H1 (cell line): ENCODE measurements around the gene KLHL29. TPM values are rescaled to one million over a fixed set of nuclear protein-coding genes. Genes with fewer than 3 reads are reported as not detected.

ENCODE experiments used
- CTCF ChIA-PET: fragments of 300-600 bp; sonication (Branson Sonifier 250); formaldehyde crosslinking; loops from one replicate; lab custom pipeline; 2021; ENCODE audit not compliant: partially characterized antibody; lab: Charles Lee
- POLR2A ChIA-PET: fragments of 300-600 bp; sonication (Branson Sonifier 250); formaldehyde crosslinking; loops from one replicate; lab custom pipeline; 2021; ENCODE audit warnings: inconsistent platforms; ENCODE audit not compliant: partially characterized antibody; lab: Charles Lee
- DNase-seq, 2 experiments: peaks; one replicate each; pipeline versions ENCODE4 v3.0.0 to v3.0.0-alpha.2; 2010 to 2022; ENCODE audit warnings: low spot score in 2 of 2, low read depth in 1 of 2, mixed read lengths in 1 of 2
- FAIRE-seq: peaks from 2 replicates; lab custom pipeline; 2011; peaks lifted over from hg19 to GRCh38; lab: Jason Lieb, UNC
- H2AFZ ChIP-seq: 2 replicates; pipeline ENCODE4 v1.8.1; 2012; ENCODE audit warnings: low read length, inconsistent platforms
- H2AK5ac ChIP-seq: 2 replicates; pipeline ENCODE4 v1.6.1; 2013; ENCODE audit warnings: low read depth, low read length
- H2BK120ac ChIP-seq: replicated peaks from 2 replicates; pipeline ENCODE3; 2013; ENCODE audit warnings: low read depth, low read length, inconsistent platforms
- H2BK12ac ChIP-seq: 2 replicates; pipeline ENCODE4 v1.6.1; 2013; ENCODE audit warnings: low read depth, low read length
- H2BK15ac ChIP-seq: 2 replicates; pipeline ENCODE4 v1.6.1; 2013; ENCODE audit warnings: low read length
- H2BK20ac ChIP-seq: 2 replicates; pipeline ENCODE4 v1.6.1; 2013; ENCODE audit warnings: low read length
- H2BK5ac ChIP-seq: 2 replicates; pipeline ENCODE4 v1.6.1; 2013; ENCODE audit warnings: low read depth, low read length
- H3K14ac ChIP-seq: 2 replicates; pipeline ENCODE4 v1.6.1; 2013; ENCODE audit warnings: inconsistent platforms; ENCODE audit not compliant: insufficient read length
- H3K18ac ChIP-seq: 2 replicates; pipeline ENCODE4 v1.6.1; 2013; ENCODE audit warnings: low read length; ENCODE audit errors: extremely low read depth
- H3K23ac ChIP-seq: 2 replicates; pipeline ENCODE4 v1.6.1; 2013; ENCODE audit warnings: inconsistent platforms; ENCODE audit not compliant: insufficient read length
- H3K23me2 ChIP-seq: 2 replicates; pipeline ENCODE4 v1.6.1; 2013; ENCODE audit warnings: low read depth, low read length
- H3K27ac ChIP-seq: 2 replicates; pipeline ENCODE4 v1.6.1; 2011; ENCODE audit warnings: low read depth, low read length, inconsistent platforms
- H3K27me3 ChIP-seq, 4 experiments: replicated peaks in 1 of 4; 1 replicate in 1 of 4; 2 replicates in 3 of 4; pipeline versions ENCODE4 v1.6.1 to v1.8.1; 2011 to 2013; ENCODE audit warnings: low read length in 3 of 4, mild to moderate bottlenecking in 3 of 4, inconsistent platforms in 2 of 4, mixed read lengths in 2 of 4, moderate library complexity in 1 of 4; ENCODE audit not compliant: control insufficient read depth in 3 of 4, insufficient read depth in 3 of 4; ENCODE audit errors: extremely low read depth in 1 of 4
- H3K36me3 ChIP-seq, 4 experiments: 2 replicates each; pipeline versions ENCODE4 v1.6.1 to v1.8.1; 2011 to 2013; ENCODE audit warnings: mild to moderate bottlenecking in 4 of 4, low read length in 3 of 4, moderate library complexity in 2 of 4, control low read depth in 1 of 4, inconsistent platforms in 1 of 4; ENCODE audit not compliant: insufficient read depth in 4 of 4, control insufficient read depth in 2 of 4
- H3K4ac ChIP-seq: replicated peaks from 2 replicates; pipeline ENCODE3; 2013; ENCODE audit warnings: low read length, low read depth, mixed read lengths, inconsistent platforms; ENCODE audit not compliant: insufficient read length
- H3K4me1 ChIP-seq, 4 experiments: replicated peaks in 1 of 4; 1 replicate in 1 of 4; 2 replicates in 3 of 4; pipeline versions ENCODE4 v1.6.1 to v1.8.1; 2011 to 2013; ENCODE audit warnings: low read length in 3 of 4, inconsistent platforms in 2 of 4, mixed read lengths in 1 of 4; ENCODE audit not compliant: insufficient read depth in 4 of 4, control insufficient read depth in 3 of 4
- H3K4me2 ChIP-seq, 2 experiments: 2 replicates each; pipeline versions ENCODE4 v1.6.1 to v1.8.1; 2011 to 2013; ENCODE audit warnings: low read depth in 2 of 2, low read length in 2 of 2, control low read depth in 1 of 2, inconsistent platforms in 1 of 2, mild to moderate bottlenecking in 1 of 2; ENCODE audit not compliant: insufficient read depth in 1 of 2
- H3K4me3 ChIP-seq, 4 experiments: fragments of 200-600, 300-600 bp in 1 of 4; sonication (generic), shearing (Covaris generic), sonication (Bioruptor Twin) in 1 of 4; 2 replicates each; pipeline versions ENCODE4 v1.5.1 to v1.8.1; 2011 to 2016; ENCODE audit warnings: low read length in 4 of 4, low read depth in 3 of 4, control low read depth in 2 of 4, inconsistent platforms in 2 of 4, mild to moderate bottlenecking in 2 of 4, mixed read lengths in 1 of 4, moderate library complexity in 1 of 4; ENCODE audit not compliant: insufficient read depth in 2 of 4; ENCODE audit errors: extremely low read depth in 1 of 4
- H3K56ac ChIP-seq: replicated peaks from 2 replicates; pipeline ENCODE3; 2013; ENCODE audit warnings: low read depth, mild to moderate bottlenecking, mixed read lengths, low read length, inconsistent platforms; ENCODE audit not compliant: insufficient read length
- H3K79me1 ChIP-seq: 2 replicates; pipeline ENCODE4 v1.6.1; 2013; ENCODE audit warnings: low read depth, low read length, control low read depth
- H3K79me2 ChIP-seq, 2 experiments: 2 replicates each; pipeline versions ENCODE4 v1.6.1 to v1.8.1; 2012 to 2013; ENCODE audit warnings: low read length in 2 of 2, mild to moderate bottlenecking in 2 of 2, inconsistent platforms in 1 of 2; ENCODE audit not compliant: insufficient read depth in 2 of 2, control insufficient read depth in 1 of 2
- H3K9ac ChIP-seq, 4 experiments: replicated peaks in 1 of 4; 1 replicate in 1 of 4; 2 replicates in 3 of 4; pipeline versions ENCODE4 v1.6.1 to v1.8.1; 2011 to 2013; ENCODE audit warnings: low read depth in 3 of 4, low read length in 3 of 4, control low read depth in 2 of 4, mild to moderate bottlenecking in 2 of 4, moderate library complexity in 2 of 4, inconsistent platforms in 1 of 4; ENCODE audit errors: extremely low read depth in 1 of 4
- H3K9me3 ChIP-seq, 2 experiments: 2 replicates each; pipeline versions ENCODE4 v1.6.1 to v1.8.1; 2012 to 2013; ENCODE audit warnings: mild to moderate bottlenecking in 2 of 2, moderate library complexity in 2 of 2, control low read depth in 1 of 2, inconsistent platforms in 1 of 2, low read depth in 1 of 2, low read length in 1 of 2, mixed read lengths in 1 of 2; ENCODE audit not compliant: insufficient read depth in 2 of 2
- H4K20me1 ChIP-seq, 2 experiments: replicated peaks in 1 of 2; 2 replicates each; pipeline versions ENCODE3 to v1.8.1; 2011 to 2013; ENCODE audit warnings: inconsistent platforms in 2 of 2, low read length in 2 of 2, mild to moderate bottlenecking in 1 of 2; ENCODE audit not compliant: insufficient read depth in 2 of 2, control insufficient read depth in 1 of 2
- H4K5ac ChIP-seq: 2 replicates; pipeline ENCODE4 v1.6.1; 2013; ENCODE audit warnings: low read length, low read depth, mixed read lengths, inconsistent platforms; ENCODE audit not compliant: insufficient read length
- H4K8ac ChIP-seq: 2 replicates; pipeline ENCODE4 v1.8.0; 2013; ENCODE audit warnings: mild to moderate bottlenecking, moderate library complexity, low read length, inconsistent platforms; ENCODE audit not compliant: insufficient read depth; ENCODE audit errors: extremely low read depth
- H4K91ac ChIP-seq: replicated peaks from 2 replicates; pipeline ENCODE3; 2013; ENCODE audit warnings: low read length, mixed read lengths, inconsistent platforms; ENCODE audit not compliant: insufficient read length
- BCL11A ChIP-seq, 2 experiments: IDR thresholded peaks; one replicate each; pipeline ENCODE4 v1.6.1; 2011; ENCODE audit warnings: low read depth in 2 of 2, low read length in 2 of 2, mild to moderate bottlenecking in 2 of 2
- GABPA ChIP-seq: IDR thresholded peaks from 2 replicates; pipeline ENCODE4 v1.6.1; 2011; ENCODE audit warnings: mild to moderate bottlenecking, low read length, moderate library complexity, borderline replicate concordance; ENCODE audit not compliant: insufficient read depth
- HDAC2 ChIP-seq, 2 experiments: fragments of 300-600 bp in 1 of 2; sonication (generic) in 1 of 2; IDR thresholded peaks; 2 replicates each; pipeline ENCODE4 v1.6.1; 2011 to 2012; ENCODE audit warnings: low read depth in 2 of 2, low read length in 2 of 2, mild to moderate bottlenecking in 2 of 2, moderate library complexity in 2 of 2, borderline replicate concordance in 1 of 2, inconsistent platforms in 1 of 2
- KDM1A ChIP-seq: fragments of 200-600, 300-600 bp; sonication (generic); IDR thresholded peaks from 2 replicates; pipeline ENCODE4 v1.7.1; 2016; ENCODE audit warnings: mild to moderate bottlenecking, low read length, borderline replicate concordance
- YY1 ChIP-seq: IDR thresholded peaks from 2 replicates; pipeline ENCODE4 v1.6.1; 2011; ENCODE audit warnings: low read depth, mild to moderate bottlenecking, low read length
- WGBS, 2 experiments: shearing (Covaris generic) in 1 of 2; methylation state at CpG; one replicate each; pipeline versions ENCODE4 v1.1.6 to v1.1.7; 2013 to 2015; ENCODE audit warnings: low lambda C conversion rate in 2 of 2, mixed read lengths in 2 of 2, inconsistent platforms in 1 of 2, low coverage in 1 of 2, missing lambda C conversion rate in 1 of 2; ENCODE audit not compliant: insufficient replicate concordance in 2 of 2, insufficient coverage in 1 of 2, insufficient read length in 1 of 2; ENCODE audit errors: extremely low coverage in 1 of 2, missing lambda C conversion rate in 1 of 2; 5-methylcytosine and 5-hydroxymethylcytosine counted together
- polyA plus RNA-seq, 7 experiments: library from polyadenylated mRNA; depleted of rRNA in 3 of 7; stranded (reverse) in 5 of 7; unstranded in 2 of 7; fragments of >200 nt in 5 of 7; fragments of 200-250 nt in 2 of 7; gene quantifications; 1 replicate in 5 of 7; 2 replicates in 1 of 7; 4 replicates in 1 of 7; pipeline versions ENCODE4 v1.2.1 to v1.2.3, GENCODE V29; 2011 to 2013; ENCODE audit warnings: missing spikeins in 2 of 7, mixed read lengths in 2 of 7
- total RNA-seq: library from RNA; stranded (reverse); fragmentation: NEBNext Ultra II Directional; extraction: Animal tissue kit (Norgen Biotek cat#: 25700); gene quantifications from 2 replicates; pipeline ENCODE4 v1.2.1, GENCODE V29; 2021
- TF ChIP-seq, protein P1 (sequence below): IDR thresholded peaks from 2 replicates; pipeline ENCODE4 v1.6.1; 2012; ENCODE audit warnings: low read length, inconsistent platforms

KLHL29 gene
- total and polyA plus RNA-seq, 2 of the 8 experiments (the other 6 are each of a cell fraction or from before 2014, with no cell fraction given), result 1.1 to 4.7 TPM

DNA sequence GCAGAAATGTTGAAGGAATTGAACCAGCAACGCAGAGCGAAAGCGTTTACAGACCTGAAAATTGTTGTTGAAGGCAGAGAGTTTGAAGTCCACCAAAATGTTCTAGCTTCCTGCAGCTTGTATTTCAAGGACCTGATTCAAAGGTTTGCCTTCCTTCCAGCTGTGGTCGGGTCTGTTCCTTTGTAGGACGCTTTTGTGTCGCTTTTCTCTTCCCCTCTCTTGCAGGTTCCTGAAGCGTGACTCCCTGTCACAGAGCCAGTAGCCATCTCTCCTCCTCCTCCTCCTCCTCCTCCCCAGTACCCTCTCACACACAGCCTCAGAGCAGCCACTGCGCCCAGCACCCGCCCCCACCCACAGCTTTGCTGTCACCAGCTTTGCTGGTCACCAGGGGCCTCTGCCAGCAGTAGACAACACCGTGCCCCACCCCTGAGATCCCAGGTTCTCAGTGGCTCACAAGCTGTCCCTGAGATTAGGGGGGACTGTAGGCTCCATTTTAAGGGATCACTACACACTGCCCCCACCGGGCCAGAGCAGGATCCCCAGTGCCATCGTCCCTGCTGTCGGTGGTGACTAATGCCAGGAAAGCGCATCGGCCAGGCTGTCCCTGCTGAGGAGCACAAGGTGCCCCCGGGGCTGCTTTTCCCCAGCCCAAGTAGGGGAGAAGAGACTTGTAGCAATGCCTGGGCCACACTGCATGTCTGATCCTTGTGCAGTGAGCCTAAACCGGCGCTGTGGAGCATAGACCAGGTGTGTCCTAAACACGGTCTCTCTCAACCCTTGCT is 299.6 kb downstream of the KLHL29 start:
- Histone ChIP-seq H2BK20ac (no peak overlapping the region), H2BK5ac (no peak overlapping the region), H2BK12ac (no peak overlapping the region), H3K18ac (peak overlapping the region; percentile 32; the same call in 1 of the 2 replicates), H4K5ac (no peak overlapping the region), H3K36me3 (no peaks in the 10 kb centered on the region), H3K23me2 (no peaks in the 10 kb centered on the region), H2BK120ac (no peak overlapping the region), H3K56ac (no peak overlapping the region), H3K79me1 (no peaks in the 10 kb centered on the region), H3K4me3 (no peak overlapping the region), H3K27me3 (no peaks in the 10 kb centered on the region), H3K9me3 (no peaks in the 10 kb centered on the region; a peak in 1 of 4 replicates), H4K20me1 (no peaks in the 10 kb centered on the region), H3K4me1 (peaks cover 0 to 12% (median 2%) of the 10 kb centered on the region in 4 experiments; a peak in 4 of 7 replicates), H3K79me2 (no peaks in the 10 kb centered on the region), H3K27ac (no peak overlapping the region), H3K23ac (no peak overlapping the region), H2BK15ac (no peak overlapping the region), H2AFZ (no peak overlapping the region), H2AK5ac (no peak overlapping the region), H4K8ac (no peak overlapping the region), H3K4ac (no peak overlapping the region), H3K14ac (no peak overlapping the region), H3K4me2 (no peak overlapping the region), H4K91ac (no peak overlapping the region), H3K9ac (no peak overlapping the region; a peak in 2 of 7 replicates)
- POLR2A ChIA-PET, result no interaction called here
- no peak for DNase-seq
- FAIRE-seq, result no peak
- TF ChIP-seq BCL11A (IDR thresholded peaks at IDR 0.05; ENCODE audit: low read depth in 2 of 2, low read length in 2 of 2), result no peak
- no peak for TF ChIP-seq HDAC2 (IDR thresholded peaks at IDR 0.05; ENCODE audit: borderline replicate concordance in 1 of 2, low read depth in 2 of 2, low read length in 2 of 2)
- 0 out of 2 replicates have a peak, but pooled peaks have one; percentile 28 for TF ChIP-seq YY1
- TF ChIP-seq, protein P1, sequence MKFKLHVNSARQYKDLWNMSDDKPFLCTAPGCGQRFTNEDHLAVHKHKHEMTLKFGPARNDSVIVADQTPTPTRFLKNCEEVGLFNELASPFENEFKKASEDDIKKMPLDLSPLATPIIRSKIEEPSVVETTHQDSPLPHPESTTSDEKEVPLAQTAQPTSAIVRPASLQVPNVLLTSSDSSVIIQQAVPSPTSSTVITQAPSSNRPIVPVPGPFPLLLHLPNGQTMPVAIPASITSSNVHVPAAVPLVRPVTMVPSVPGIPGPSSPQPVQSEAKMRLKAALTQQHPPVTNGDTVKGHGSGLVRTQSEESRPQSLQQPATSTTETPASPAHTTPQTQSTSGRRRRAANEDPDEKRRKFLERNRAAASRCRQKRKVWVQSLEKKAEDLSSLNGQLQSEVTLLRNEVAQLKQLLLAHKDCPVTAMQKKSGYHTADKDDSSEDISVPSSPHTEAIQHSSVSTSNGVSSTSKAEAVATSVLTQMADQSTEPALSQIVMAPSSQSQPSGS, result no peak
- no peak for TF ChIP-seq KDM1A
- no peak for TF ChIP-seq GABPA
- CTCF ChIA-PET, result interaction anchor here (1.1 to 1.3 kb wide), 3 partner anchors 10 to 60 kb away, joined by 3 to 5 read pairs (median 3); no protein-coding TSS in a partner anchor
- WGBS, 2 experiments, result 73% methylated on average over 19 of the region's 19 CpGs; no CpG with 5 or more reads in 1 of the 2 experiments
